Activated T-cell treated with anti-CD3 and anti-CD28 coated beads for 48 hours (primary cell): ENCODE measurements around the gene C1QTNF9.
"Not testable (repeated sequence)": the region's sequence is repeated elsewhere in the genome, so short reads cannot be mapped to it uniquely, and the experiment has no call there.

Source experiments
- DNase-seq: peaks from one replicate; pipeline ENCODE4 v3.0.0-alpha.2; 2020; ENCODE audit warnings: low read depth

The C1QTNF9 gene

DNA sequence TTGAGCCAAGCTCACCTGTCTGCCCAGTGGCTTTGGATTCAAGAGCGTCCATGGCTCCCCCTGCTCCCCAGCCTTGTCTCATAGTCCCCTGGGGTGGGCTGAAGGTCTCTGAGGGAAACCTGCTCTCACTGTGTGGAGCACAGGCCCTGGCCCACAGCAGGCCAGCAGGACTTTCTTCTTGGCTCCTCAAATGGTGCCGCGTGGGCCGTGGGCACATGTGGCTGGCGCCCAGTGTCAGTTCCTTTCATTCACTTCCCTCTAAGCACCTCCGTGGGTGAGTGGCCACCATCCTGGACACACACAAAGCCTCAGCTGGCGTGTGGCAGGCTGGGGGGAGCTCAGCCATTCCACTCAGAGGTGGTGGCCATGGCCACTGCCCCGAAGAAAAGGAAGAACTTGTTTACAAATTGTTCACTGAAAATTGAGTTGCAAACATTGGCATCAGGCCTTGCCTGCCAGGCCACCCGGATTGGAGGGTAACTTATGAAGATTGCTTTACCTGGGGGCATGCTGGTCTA lies 53.1 kb downstream of the C1QTNF9 start:
- DNase-seq: no peak

GRCh38 chr13:24365191-24365590 lies 55.8 kb downstream of the C1QTNF9 start:
- no peak for DNase-seq

DNA sequence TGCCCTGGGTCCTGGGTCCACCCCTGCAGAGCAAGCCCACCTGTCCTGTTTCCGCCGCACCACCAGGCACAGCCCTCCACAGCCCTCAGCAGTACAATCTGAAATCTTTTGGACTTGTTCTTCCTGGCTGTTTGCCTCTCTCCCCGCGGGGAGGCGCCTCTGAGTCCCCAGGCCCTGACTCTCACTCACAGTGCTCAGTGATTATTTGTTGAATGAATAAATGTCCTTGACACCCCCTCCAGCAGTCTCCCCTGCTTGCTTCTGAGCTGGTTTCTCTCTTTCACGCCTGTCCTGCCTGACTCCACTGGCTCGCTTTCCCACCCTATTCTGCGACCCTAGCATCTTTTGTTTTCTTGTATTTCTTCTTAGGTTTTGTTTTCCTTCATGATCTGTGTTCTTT lies 56.9 kb downstream of the C1QTNF9 start:
- not testable (repeated sequence) for DNase-seq

DNA sequence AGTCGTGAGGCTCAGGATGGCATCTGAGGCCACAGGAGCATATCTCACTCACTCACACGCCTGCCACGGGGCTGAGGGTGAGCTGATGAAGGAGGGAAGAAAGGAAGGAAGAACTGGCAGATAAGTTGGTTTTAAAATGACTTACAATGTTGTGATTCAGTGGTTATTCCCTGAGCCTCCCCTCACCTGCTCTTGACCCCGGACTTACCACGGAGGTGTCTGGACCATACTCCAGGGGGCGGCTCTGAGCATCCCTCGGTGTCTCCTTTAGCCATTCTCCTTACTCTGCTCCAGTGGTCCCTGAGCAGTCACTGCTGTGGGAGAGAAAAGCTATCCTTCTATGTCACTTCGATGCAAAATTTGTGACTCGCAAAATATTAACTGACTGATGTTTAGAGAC lies 61.9 kb downstream of the C1QTNF9 start:
- DNase-seq: not testable (repeated sequence)
